ENCODE measurements around the gene SLC12A6.

The SLC12A6 gene

GRCh38 chr15:34341381-34342212 is 4.0 kb upstream of the SLC12A6 start:
- no peak for TF ChIP-seq CTCF (conservative IDR thresholded peaks at IDR 0.05)
- no peak for TF ChIP-seq ZFX (IDR thresholded peaks at IDR 0.05)
- H3K27ac ChIP-seq: peak overlapping the region; percentile 85

- TF ChIP-seq CTCF (conservative IDR thresholded peaks at IDR 0.05): no peak
- no peak overlapping the region for H3K27ac ChIP-seq
Observed at GRCh38 chr15:34339946-34340345, 2.4 kb upstream of the SLC12A6 start.

GRCh38 chr15:34338347-34338746 is 766 bp upstream of the SLC12A6 start:
- H3K27ac ChIP-seq: no peak overlapping the region
- TF ChIP-seq ZFX (IDR thresholded peaks at IDR 0.05) (no peak), CTCF (conservative IDR thresholded peaks at IDR 0.05) (no peak)

GRCh38 chr15:34336991-34337556 is 507 bp downstream of the SLC12A6 start:
- TF ChIP-seq CTCF (conservative IDR thresholded peaks at IDR 0.05) (no peak), ZFX (IDR thresholded peaks at IDR 0.05) (no peak)
- peak overlapping the region; percentile 64 for H3K27ac ChIP-seq

- TF ChIP-seq CTCF (conservative IDR thresholded peaks at IDR 0.05) (no peak), ZFX (IDR thresholded peaks at IDR 0.05) (no peak)
- no peak overlapping the region for H3K27ac ChIP-seq
Observed at GRCh38 chr15:34336231-34336990, 1.2 kb downstream of the SLC12A6 start.

GRCh38 chr15:34335176-34336032 is 2.2 kb downstream of the SLC12A6 start:
- H3K27ac ChIP-seq: no peak overlapping the region
- no peak for TF ChIP-seq ZFX (IDR thresholded peaks at IDR 0.05)
- no peak for TF ChIP-seq CTCF (conservative IDR thresholded peaks at IDR 0.05)

Data from C4-2B (cell line).